GM19025 (cell line): ENCODE measurements around the gene MACROD1.
"Not testable (repeated sequence)": the region's sequence is repeated elsewhere in the genome, so short reads cannot be mapped to it uniquely, and the experiment has no call there.

ENCODE experiments used
- ATAC-seq: cut with Tn5 transposase; IDR thresholded peaks from one replicate; pipeline ENCODE4 v1.9.1; 2021; ENCODE audit warnings: mild to moderate bottlenecking, low read depth, moderate library complexity; ENCODE audit not compliant: unreplicated experiment

MACROD1 gene

GRCh38 chr11:63979426-63979825 lies 186.5 kb downstream of the MACROD1 start:
- ATAC-seq: no peak

DNA sequence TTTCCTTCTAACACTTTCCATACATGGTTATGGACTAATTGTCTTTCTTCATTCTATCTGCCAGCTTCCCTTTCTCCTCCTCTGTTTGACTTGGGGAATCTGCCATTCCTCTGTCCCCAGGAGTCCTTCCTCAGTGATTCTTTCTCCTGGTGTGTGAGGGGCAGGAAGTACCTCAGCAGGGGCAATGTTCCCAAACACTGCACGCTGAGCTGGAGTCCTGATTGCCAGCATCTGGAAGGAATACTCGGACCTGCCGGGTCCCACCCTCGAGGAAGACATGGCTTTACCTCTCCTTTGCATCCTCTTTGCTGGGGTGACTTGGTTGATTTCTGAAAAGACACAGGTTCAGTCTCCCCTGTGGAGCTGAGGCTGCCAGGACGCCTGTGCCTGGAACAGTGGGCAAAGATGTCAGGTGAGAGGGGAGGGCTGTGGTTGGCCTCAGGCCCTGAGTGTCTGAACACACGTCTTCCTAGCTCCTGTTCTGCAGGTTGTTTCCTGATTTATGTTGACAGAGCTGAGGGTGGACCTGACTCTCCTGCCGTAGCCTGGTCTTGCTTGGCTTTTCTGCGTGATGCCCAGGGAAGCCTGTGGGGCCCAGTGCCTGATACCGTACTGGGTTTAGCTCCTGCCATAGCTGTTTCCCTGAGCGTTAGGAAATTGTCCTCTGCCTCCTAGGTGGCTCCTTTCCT lies 187.2 kb downstream of the MACROD1 start:
- ATAC-seq: no peak

- peak; percentile 92 for ATAC-seq
Measured at GRCh38 chr11:63974259-63975143, 191.4 kb downstream of the MACROD1 start, which contains the start of gene COX8A. Gene COX8A (plus strand): TSS chr11:63974620. CDS start chr11:63974681, 61 bp downstream.

GRCh38 chr11:63973912-63974258 lies 192.0 kb downstream of the MACROD1 start:
- not testable (repeated sequence) for ATAC-seq

DNA sequence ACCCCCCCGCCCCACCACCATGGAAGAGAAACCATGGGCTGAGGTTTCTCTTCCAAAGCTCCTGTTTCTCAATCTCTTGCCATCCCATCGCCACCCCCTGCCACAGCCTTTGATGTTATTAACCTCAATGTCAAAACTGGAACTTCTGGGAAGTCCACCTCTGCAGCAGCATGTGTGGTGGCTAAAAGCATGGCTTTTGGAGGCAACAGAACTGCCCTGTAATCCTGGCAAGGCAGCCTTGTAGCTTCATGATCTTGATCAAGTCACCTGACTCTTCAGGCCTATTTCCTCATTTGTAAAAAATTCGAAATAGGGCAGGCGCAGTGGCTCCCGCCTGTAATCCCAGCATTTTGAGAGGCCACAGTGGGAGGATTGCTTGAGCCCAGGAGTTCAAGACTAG lies 195.0 kb downstream of the MACROD1 start:
- no peak for ATAC-seq

DNA sequence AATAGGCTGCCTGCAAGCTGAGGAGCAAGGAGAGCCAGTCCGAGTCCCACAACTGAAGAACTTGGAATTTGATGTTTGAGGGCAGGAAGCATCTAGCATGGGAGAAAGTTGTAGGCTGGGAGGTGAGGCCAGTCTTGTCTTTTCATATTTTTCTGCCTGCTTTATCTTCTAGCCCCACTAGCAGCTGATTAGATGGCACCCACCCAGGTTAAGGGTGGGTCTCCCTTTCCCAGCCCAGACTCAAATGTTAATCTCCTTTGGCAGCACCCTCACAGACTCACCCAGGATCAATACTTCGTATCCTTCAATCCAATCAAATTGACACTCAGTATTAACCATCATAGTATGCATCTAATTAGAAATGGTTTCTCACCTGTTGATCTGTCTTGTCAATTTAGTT lies 196.5 kb downstream of the MACROD1 start:
- ATAC-seq: no peak

DNA sequence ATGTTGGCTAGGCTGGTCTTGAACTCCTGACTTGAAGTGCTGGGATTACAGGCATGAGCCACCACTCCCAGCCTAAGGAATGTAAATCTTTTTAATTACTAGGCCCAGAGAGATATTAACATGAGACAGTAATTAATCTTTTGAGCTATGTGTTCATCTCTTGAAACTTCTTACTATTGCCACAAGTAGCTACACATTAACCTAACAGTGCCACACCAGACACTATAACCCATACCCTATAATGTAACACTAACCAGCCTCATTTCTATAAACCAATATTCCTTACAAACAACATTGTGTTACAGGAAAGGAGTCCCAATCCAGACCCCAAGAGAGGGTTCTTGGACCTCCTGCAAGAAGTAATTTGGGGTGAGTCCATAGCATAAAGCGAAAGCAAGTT lies 199.5 kb downstream of the MACROD1 start:
- ATAC-seq: no peak

- not testable (repeated sequence) for ATAC-seq
Measured at GRCh38 chr11:63963895-63964294, 202.0 kb downstream of the MACROD1 start.

GRCh38 chr11:63961608-63962412 lies 204.1 kb downstream of the MACROD1 start:
- no peak for ATAC-seq

DNA sequence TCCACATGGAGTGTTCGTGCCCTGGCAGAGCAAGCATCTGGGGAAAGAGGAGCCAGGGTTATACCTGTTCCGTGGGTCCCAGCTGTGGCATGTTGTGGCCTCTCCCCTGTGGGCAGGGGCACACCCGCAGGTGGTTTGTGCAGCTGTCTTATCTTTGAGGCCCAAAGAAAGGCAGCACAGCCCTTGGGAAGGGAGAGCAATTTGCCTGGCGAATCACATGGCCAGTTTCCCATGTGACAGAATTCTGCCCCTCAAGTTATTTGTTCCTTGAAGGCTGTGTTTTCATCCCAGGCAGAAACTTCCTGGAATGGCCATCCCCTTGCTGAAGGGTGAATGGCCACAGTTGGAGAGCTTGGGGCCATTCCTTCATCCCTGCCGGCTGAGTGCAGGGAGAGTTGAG lies 207.9 kb downstream of the MACROD1 start:
- no peak for ATAC-seq

DNA sequence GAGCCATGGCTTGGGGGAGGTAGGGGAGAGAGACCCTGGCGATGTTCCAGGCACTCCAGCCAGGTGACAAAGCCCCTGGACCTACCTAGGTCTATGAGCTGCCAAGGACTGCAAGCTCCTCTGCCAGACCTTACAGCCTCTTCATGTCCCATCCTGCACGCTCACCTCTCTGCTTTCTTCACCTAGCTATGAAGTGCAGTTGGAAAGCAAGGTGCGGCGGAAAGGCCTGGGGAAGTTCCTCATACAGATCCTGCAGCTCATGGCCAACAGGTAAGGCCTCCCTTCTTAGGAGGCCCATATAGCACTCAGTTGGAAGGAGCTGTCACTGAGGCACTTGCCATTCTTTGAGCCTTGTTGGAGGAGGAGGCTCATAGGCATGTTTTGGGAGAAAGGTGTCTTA lies 213.3 kb downstream of the MACROD1 start:
- no peak for ATAC-seq

GRCh38 chr11:63951779-63952536 lies 214.0 kb downstream of the MACROD1 start:
- ATAC-seq: no peak
